C4-2B (cell line): ENCODE results near the gene FOXN3.

Experiments
- ZFX ChIP-seq: fragments of 450-650 bp; IDR thresholded peaks from 2 replicates; pipeline ENCODE4 v1.6.1; 2017
- TF ChIP-seq, protein P1 (sequence below): fragments of 450-650 bp; conservative IDR thresholded peaks from 2 replicates; pipeline ENCODE4 v1.5.1; 2017; ENCODE audit warnings: mild to moderate bottlenecking

DNA sequence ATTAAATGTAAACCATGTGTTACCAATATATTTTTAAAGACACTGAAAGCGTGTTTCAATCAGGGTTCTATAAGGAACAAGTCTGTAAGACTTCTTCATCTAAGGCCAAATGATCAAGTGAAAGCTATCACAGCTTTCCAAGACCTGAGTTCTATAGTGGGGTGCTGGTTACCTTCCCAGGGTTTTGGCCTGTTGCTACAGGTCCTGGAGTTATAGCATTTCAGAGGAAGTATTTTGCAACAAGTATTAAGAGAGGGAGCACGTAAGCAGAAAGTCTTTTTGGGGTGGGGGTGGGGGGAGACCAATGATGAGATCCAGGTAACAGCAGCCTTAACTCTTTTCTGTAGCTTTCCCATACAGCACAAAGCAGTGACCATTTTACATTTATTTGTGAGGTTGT lies 43.8 kb downstream of the FOXN3 start:
- TF ChIP-seq, protein P1, sequence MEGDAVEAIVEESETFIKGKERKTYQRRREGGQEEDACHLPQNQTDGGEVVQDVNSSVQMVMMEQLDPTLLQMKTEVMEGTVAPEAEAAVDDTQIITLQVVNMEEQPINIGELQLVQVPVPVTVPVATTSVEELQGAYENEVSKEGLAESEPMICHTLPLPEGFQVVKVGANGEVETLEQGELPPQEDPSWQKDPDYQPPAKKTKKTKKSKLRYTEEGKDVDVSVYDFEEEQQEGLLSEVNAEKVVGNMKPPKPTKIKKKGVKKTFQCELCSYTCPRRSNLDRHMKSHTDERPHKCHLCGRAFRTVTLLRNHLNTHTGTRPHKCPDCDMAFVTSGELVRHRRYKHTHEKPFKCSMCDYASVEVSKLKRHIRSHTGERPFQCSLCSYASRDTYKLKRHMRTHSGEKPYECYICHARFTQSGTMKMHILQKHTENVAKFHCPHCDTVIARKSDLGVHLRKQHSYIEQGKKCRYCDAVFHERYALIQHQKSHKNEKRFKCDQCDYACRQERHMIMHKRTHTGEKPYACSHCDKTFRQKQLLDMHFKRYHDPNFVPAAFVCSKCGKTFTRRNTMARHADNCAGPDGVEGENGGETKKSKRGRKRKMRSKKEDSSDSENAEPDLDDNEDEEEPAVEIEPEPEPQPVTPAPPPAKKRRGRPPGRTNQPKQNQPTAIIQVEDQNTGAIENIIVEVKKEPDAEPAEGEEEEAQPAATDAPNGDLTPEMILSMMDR = no peak
- TF ChIP-seq ZFX = no peak
